ENCODE results near the gene AKAP8L. TPM values are rescaled to one million over a fixed set of nuclear protein-coding genes. Genes with fewer than 3 reads are reported as not detected.

AKAP8L gene
- total RNA-seq, 2 experiments from 2014 or later, result 70.6 to 71.6 TPM

GRCh38 chr19:15453091-15453578 lies 34.3 kb upstream of the AKAP8L start:
- Mint-ChIP-seq H3K4me3 (no peak overlapping the region), H3K27ac (no peak overlapping the region), H3K27me3 (no peaks in the 10 kb centered on the region), H3K9me3 (no peaks in the 10 kb centered on the region), H3K36me3 (peaks cover 55% of the 10 kb centered on the region), H3K4me1 (peaks cover 26% of the 10 kb centered on the region)
- no peak for DNase-seq

DNA sequence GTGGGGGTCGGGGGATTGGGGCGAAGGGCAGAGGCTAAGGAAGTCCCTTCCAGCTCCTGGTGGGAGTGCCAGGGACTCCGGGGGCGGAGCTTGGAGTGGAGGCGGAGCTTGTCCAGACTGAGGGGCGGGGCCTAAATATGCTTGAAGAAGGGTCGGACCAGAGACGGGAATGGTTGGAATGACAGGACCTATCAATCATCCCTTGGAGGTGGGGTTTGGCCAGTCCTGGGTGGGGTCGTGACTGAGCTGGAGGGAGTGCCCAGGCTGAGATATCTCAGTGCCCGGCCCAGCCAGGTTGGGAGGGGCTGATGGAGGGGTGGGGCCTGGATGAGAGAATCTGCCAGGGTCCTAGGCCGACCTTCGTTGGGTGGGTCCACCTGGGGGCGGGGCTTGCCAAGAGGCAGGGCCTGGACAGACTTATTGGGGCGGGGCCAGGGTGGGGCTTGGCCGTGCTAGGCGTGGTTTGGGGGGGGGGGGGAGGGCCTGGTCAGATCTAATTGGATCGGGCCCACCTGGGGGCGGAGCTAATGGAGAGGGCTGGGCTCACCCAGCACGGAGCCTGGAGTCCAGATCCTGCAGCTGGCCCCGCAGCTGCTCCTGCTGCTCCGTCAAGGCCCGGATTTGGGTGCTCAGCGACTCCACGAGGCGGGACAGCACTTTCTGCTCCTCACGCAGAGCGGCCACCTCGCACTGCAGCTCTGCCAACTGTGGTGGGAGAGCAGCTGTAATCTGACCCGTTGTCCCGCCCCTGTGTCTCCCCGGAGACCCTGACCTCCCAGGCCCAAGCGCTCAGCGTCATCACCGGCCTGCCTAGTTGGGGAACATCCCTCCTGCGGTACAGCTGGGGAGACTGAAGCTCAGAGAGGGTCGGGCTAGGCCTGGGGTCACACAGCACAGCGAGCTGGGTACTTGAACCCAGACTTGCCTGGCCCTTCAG lies 33.6 kb upstream of the AKAP8L start:
- peaks cover 50% of the 10 kb centered on the region for H3K36me3 Mint-ChIP-seq
- peak overlapping the region; percentile 51 for H3K27ac Mint-ChIP-seq
- no peaks in the 10 kb centered on the region for H3K27me3 Mint-ChIP-seq
- H3K4me3 Mint-ChIP-seq, result no peak overlapping the region
- no peaks in the 10 kb centered on the region for H3K9me3 Mint-ChIP-seq
- DNase-seq, result no peak
- H3K4me1 Mint-ChIP-seq, result peaks cover 24% of the 10 kb centered on the region

DNA sequence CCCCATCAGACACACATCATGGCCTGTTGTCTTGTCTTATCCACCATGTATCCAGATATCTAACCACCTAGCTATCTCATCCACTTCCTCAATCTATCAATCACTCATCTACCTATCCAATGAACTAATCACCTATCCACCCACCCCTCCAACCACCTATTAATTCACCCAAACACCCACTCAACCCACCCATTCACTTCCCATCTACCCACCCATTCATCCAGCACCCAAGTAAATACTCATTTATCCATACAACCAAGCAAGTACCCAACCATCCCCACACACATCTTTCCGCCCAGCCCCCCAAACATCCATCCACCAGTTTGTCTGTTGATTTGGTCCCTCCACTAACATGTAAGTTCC lies 31.7 kb upstream of the AKAP8L start:
- Mint-ChIP-seq H3K27me3 (no peaks in the 10 kb centered on the region), H3K9me3 (no peaks in the 10 kb centered on the region), H3K4me3 (peak overlapping the region; percentile 58), H3K4me1 (peaks cover 24% of the 10 kb centered on the region), H3K36me3 (peaks cover 44% of the 10 kb centered on the region), H3K27ac (peak overlapping the region; percentile 79)
- DNase-seq, result no peak

- Mint-ChIP-seq H3K4me1 (peaks cover 20% of the 10 kb centered on the region), H3K36me3 (peaks cover 39% of the 10 kb centered on the region), H3K27me3 (no peaks in the 10 kb centered on the region), H3K4me3 (peak within 1 kb of the TSS; percentile 58), H3K27ac (peak within 1 kb of the TSS; percentile 79), H3K9me3 (no peaks in the 10 kb centered on the region)
- DNase-seq, result peak; percentile 85
Observed at GRCh38 chr19:15449620-15450527, 31.1 kb upstream of the AKAP8L start, which contains the start of gene WIZ. WIZ (minus strand) TSS chr19:15449956; CDS start chr19:15448307, 1,649 bp downstream.

GRCh38 chr19:15448778-15449619 lies 30.2 kb upstream of the AKAP8L start:
- Mint-ChIP-seq H3K36me3 (peaks cover 33% of the 10 kb centered on the region), H3K27ac (peak overlapping the region; percentile 22)

GRCh38 chr19:15448044-15448777 lies 29.4 kb upstream of the AKAP8L start:
- Mint-ChIP-seq H3K4me1 (peaks cover 15% of the 10 kb centered on the region), H3K36me3 (peaks cover 25% of the 10 kb centered on the region), H3K9me3 (no peaks in the 10 kb centered on the region), H3K27me3 (no peaks in the 10 kb centered on the region), H3K27ac (no peak overlapping the region), H3K4me3 (peak overlapping the region; percentile 58)
- no peak for DNase-seq

More at GRCh38 chr19:15448778-15449619, 30.2 kb upstream of the AKAP8L start:
- H3K27me3 Mint-ChIP-seq, result no peaks in the 10 kb centered on the region
- H3K4me1 Mint-ChIP-seq, result peaks cover 18% of the 10 kb centered on the region
- DNase-seq, result no peak
- H3K4me3 Mint-ChIP-seq, result peak overlapping the region; percentile 58
- no peaks in the 10 kb centered on the region for H3K9me3 Mint-ChIP-seq

GRCh38 chr19:15447057-15447456 lies 28.3 kb upstream of the AKAP8L start:
- H3K4me3 Mint-ChIP-seq, result no peak overlapping the region
- no peak overlapping the region for H3K27ac Mint-ChIP-seq
- DNase-seq, result no peak
- peaks cover 20% of the 10 kb centered on the region for H3K36me3 Mint-ChIP-seq
- peaks cover 15% of the 10 kb centered on the region for H3K4me1 Mint-ChIP-seq
- H3K9me3 Mint-ChIP-seq, result no peaks in the 10 kb centered on the region
- no peaks in the 10 kb centered on the region for H3K27me3 Mint-ChIP-seq

- no peaks in the 10 kb centered on the region for H3K9me3 Mint-ChIP-seq
- no peaks in the 10 kb centered on the region for H3K27me3 Mint-ChIP-seq
- no peak overlapping the region for H3K27ac Mint-ChIP-seq
- no peak overlapping the region for H3K4me3 Mint-ChIP-seq
- H3K36me3 Mint-ChIP-seq, result peaks cover 9% of the 10 kb centered on the region
- DNase-seq, result no peak
- peaks cover 13% of the 10 kb centered on the region for H3K4me1 Mint-ChIP-seq
Observed at GRCh38 chr19:15445807-15446376, 27.1 kb upstream of the AKAP8L start.

DNA sequence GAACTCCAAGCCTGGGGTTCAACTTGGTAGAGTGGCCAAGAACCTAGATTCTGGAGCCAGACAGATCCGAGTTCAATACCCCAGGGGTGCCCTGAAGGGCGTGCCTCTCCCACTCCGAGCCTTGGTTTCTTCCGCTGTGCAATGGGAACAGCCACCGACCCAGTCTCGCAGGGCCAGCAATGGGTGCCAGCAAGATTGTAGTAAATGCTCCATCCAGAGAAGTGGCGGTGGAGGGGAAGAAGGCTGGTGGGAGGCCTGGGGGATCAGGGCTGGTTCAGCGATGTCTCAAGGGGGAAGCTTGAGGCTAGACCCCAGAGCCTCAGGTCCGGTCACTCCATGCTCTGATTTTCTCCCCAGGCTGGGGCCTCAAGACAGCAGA lies 26.4 kb upstream of the AKAP8L start:
- Mint-ChIP-seq H3K27ac (no peak overlapping the region), H3K36me3 (peaks cover 3% of the 10 kb centered on the region), H3K4me1 (peaks cover 7% of the 10 kb centered on the region), H3K4me3 (no peak overlapping the region), H3K27me3 (no peaks in the 10 kb centered on the region), H3K9me3 (no peaks in the 10 kb centered on the region)
- DNase-seq, result no peak

DNA sequence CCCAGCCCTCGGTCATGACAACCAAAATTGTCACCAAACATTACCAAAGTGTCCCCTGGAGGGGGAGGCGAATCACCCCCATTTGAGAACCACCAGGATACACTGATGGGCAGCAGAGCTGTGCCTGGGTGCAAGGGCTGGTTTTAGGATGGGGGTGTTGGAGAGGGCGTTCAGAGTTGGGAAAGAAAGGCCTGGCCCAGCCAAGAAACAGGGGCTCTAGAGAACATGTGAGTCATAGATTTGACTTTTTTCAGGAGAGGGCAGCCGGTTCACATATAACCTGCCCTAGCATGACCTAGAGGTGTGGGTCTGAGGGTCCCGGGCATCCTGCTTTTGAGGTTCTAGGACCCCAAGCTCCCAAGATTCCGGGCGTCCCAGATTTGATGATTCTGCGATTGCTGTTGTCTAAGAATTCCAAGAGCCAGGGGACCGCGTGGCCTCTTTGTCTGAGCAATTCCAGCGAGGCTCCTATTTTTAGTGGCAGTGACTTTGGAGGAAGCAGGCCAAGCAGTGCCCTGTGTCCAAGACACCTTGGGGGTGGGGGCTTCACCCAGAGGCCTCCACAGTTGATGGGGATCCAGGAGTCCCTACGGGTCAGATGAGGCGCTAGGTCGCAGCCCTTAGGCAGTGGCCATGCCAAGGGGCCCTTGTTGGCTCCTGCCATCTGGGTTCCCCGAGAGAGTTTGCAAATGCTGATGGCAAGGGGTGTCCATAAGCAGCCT lies 25.9 kb upstream of the AKAP8L start:
- Mint-ChIP-seq H3K4me1 (peaks cover 7% of the 10 kb centered on the region), H3K36me3 (peaks cover 3% of the 10 kb centered on the region), H3K4me3 (no peak overlapping the region), H3K9me3 (no peaks in the 10 kb centered on the region), H3K27ac (no peak overlapping the region), H3K27me3 (no peaks in the 10 kb centered on the region)
- DNase-seq, result no peak

DNA sequence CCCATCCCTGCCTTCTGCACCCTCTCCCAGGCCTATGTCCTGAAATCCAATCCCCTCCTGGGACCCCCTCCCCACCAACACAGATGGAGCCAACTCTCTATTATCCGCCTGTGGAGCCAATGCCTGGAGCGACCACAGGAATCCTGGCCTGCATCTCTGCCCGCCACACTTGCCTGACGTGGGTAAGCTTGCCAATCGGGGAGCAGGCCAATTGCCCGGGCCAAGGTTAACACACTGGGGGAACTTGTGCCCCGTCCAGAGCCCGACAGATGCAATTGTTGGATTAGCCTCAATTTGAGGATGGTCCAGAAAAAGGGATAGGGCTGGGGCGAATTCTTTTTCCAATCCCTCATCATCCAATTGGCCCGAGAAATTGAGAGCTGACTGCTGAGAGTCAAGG lies 25.1 kb upstream of the AKAP8L start:
- no peak for DNase-seq
- Mint-ChIP-seq H3K4me1 (peaks cover 6% of the 10 kb centered on the region), H3K36me3 (peaks cover 3% of the 10 kb centered on the region), H3K27ac (no peak overlapping the region), H3K27me3 (no peaks in the 10 kb centered on the region), H3K4me3 (no peak overlapping the region), H3K9me3 (no peaks in the 10 kb centered on the region)

DNA sequence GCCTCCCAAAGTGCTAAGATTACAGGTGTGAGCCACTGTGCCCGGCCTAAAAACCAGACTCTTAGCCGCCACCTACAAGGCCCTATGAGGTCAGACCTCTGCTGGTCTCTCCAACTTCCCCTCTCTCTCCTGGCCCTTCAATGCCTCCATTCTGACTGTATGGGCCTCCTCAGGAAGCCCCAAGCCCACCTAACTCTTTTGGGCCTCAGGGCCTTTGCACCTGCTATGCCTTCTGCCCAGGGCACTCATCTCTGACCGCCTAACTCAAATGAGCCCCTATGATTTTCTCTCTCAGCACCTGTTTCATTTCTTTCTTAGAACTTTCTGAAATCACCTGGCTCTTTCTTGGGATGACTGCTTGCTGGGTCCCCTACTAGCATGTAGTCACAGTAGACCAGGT lies 24.5 kb upstream of the AKAP8L start:
- no peak for DNase-seq
- Mint-ChIP-seq H3K4me3 (no peak overlapping the region), H3K9me3 (no peaks in the 10 kb centered on the region), H3K27ac (no peak overlapping the region), H3K36me3 (no peaks in the 10 kb centered on the region), H3K27me3 (no peaks in the 10 kb centered on the region), H3K4me1 (peaks cover under 1% of the 10 kb centered on the region)

All from activated naive CD8-positive, alpha-beta T cell treated with anti-CD3 and anti-CD28 coated beads for 36 hours (primary cell).